Fibroblast of skin of left biceps (primary cell): ENCODE measurements around the gene MAPK1.
"Not testable (repeated sequence)": the region's sequence is repeated elsewhere in the genome, so short reads cannot be mapped to it uniquely, and the experiment has no call there.

Source experiments
- DNase-seq, 2 experiments: peaks; one replicate each; pipeline ENCODE4 v3.0.0-alpha.2; 2013; ENCODE audit warnings: low read depth in 2 of 2

MAPK1 gene

DNA sequence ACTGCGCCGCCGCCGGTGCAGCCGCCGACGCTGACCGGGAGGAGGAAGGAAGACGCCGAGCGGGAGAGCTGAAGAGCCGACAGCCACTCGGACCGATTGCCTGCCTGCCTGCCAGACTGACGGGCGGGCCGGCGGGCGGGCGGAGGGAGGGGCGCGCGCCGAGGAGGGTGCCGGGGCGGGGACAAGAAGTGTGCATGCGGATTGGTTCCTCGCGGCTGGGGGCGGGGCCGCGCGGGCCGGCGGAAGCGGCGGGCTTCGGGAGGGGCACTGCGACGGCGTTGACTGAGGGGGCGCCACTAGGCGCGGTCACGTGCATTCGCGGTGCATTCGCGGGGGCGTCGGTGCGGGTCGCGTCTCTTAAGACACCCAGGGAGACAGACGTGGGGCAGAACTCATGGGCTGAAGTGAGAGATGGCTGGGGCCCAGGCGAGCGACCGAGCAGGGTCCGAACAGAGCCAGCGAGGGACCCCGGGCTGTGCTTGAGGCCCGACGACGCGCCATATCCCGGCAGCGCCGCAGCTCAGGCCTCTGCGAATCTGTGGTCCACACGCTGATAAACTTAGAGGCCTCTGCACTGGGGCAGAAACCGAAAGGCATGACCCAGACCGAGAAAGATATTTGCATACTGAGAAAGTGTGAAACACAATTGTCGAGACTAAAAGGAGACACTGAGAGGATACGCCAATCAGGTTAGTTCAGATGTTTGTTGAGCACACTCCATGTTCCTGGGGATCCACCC, at the start of gene MAPK1:
TSS of gene MAPK1 (minus strand) at position 118 of the 739 bp plus-strand sequence. CDS start 205 bp downstream, outside the sequence.
- peak; percentile 69 to 76 for DNase-seq

DNA sequence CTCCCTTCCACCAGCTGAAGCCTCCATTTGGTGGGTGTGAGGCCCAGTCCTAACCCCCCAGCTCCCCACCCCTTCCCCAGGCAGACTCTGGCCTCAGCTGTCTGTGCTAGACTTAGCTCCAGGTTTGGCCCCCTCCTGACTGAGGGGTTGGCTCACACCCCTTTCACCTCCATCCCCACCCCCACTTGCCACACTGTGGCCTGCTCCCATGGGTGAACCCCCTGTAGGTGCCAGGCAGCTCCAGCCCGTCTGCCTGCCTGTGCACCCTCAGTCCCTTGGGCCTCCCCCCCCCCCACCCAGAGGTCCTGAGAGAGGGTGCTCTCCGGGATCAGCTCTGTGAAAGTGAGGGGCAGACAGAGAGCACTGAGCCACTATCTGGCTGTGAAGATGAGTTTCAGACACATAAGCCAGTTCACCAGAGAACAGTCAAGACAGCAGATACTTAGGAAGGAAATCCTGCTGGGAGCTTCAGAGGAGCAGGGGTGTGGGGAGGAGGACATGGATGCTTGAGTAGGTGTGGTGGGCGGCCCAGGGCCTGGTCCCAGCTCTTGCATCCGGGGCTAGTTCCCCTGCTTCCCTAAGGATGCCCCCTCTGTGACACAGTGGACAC, 49.0 kb upstream of the MAPK1 start:
- DNase-seq: no peak

DNA sequence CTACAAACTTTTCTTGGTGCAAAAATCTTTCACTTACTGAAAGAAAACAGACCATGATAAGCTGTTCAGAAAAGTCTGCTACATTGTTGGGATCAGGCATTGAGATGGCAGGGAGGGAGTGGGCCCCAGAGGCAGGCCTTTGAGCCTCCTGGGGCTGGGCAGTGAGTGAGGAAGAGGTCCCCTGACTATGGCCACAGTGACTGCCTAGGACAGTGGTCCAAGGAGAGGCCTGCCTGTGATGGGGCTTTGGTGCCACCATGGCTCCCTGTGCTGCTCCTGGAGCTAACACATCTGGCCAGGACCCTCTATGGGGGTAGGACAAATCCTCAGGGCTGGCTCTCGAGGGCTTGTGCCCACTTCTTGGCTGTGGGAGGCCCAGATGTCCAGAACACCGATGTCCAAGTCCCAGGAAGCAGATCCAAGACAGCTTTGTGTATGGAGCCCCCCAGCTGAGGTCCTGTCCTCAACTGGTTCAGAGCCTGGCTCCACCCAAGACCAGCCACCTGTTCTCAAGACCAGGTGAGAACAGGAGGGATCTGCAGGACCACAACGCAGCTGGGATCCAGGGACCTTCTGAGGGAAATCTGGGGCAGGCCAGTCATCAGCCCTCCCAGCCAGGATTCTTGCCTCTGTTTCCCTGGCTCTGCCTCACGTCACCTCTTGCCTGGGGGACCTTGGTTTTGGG, 48.3 kb upstream of the MAPK1 start:
- DNase-seq: no peak

DNA sequence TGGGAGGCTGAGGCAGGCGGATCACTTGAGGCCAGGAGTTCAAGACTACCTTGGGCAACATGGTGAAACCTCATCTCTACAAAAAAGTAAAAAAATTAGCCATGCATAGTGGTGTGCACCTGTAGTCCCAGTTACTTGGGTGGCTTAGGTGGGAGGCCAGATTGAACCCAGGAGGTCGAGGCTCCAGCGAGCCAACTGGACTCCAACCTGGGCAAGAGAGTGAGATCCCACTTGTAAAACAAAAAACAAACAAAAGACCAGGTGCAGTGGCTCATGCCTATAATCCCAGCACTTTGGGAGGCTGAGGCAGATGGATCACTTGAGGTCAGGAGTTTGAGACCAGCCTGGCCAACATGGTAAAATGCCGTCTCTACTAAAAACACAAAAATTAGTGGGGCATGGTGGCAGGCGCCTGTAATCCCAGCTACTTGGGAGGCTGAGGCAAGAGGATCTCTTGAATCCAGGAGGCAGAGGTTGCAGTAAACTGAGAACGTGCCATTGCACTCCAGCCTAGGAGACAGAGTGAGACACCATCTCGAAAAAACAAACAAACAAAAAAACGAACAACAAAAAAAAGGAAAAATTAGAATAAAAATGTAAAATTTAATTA, 46.7 kb upstream of the MAPK1 start:
- DNase-seq: not testable (repeated sequence)

- not testable (repeated sequence) for DNase-seq
Observed at GRCh38 chr22:21910367-21910766, 42.9 kb upstream of the MAPK1 start.

GRCh38 chr22:21909871-21910270, 42.4 kb upstream of the MAPK1 start:
- no peak for DNase-seq

DNA sequence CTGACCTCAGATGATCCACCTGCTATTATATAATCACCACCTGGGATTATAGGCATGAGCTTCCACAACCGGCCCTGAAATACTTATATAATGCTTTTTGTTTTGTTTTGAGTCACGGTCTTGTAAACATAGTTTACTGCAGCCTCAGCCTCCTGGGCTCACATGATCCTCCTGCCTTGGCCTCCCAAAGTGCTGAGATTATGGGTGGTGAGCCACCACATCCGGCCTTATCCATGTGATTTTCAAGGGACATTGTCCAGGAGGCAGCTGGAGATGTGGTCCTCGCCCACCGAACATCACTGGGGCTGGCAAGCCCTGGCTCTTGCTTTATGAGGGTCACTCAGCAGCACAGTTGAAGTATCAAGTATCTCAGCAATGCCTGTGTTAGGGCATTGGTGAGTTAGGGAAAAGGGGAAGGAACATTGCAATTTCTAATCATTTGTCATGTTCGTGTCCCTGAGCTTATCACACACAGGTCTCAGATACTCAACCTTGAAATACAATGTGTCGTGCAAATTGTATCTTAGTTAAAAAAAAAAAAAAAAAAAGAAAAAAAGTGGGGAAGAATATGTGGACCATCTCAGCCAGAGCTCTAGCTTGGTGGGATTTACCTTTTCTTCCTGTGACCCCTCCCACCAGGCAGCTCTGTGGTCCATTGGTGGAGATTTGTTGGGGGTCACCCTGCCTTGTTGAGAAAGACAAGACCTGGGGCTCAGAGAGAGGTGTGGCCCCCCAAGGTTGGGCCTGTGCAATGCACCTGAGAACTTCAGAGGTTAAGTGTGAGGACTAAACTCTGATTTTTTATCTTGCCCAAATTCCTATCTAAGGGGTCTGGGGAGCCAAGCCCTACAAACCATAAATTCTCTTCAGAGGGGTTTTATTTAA, 40.4 kb upstream of the MAPK1 start:
- no peak for DNase-seq

- not testable (repeated sequence) for DNase-seq
Observed at GRCh38 chr22:21905234-21905633, 37.8 kb upstream of the MAPK1 start.

DNA sequence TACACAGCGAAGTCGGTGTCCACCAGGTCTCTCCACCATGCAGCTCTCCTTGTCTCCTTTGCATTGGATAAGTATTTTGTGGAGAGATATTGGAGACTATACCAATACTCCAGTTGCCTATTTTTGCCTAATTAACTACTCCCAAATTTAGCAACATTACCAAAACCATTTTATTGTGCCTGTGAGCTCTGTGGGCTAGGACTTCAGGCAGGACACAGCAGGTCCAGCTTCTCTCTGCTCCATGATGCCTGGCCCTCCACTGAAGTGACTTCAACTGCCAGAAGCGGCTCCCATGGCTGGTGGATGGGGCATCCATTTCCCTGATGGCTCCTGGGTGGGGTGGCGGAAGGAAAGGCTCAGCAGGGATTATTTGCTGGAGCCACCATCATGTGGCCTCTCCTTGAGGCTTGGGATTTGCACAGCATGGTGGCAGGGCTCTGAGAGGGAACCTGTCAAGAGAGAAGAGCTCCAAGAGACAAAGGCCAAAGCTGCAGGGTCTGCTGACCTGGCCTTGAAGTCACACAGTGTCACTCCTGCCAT, 36.9 kb upstream of the MAPK1 start:
- no peak for DNase-seq

- DNase-seq: no peak
Observed at GRCh38 chr22:21903283-21903682, 35.8 kb upstream of the MAPK1 start.

DNA sequence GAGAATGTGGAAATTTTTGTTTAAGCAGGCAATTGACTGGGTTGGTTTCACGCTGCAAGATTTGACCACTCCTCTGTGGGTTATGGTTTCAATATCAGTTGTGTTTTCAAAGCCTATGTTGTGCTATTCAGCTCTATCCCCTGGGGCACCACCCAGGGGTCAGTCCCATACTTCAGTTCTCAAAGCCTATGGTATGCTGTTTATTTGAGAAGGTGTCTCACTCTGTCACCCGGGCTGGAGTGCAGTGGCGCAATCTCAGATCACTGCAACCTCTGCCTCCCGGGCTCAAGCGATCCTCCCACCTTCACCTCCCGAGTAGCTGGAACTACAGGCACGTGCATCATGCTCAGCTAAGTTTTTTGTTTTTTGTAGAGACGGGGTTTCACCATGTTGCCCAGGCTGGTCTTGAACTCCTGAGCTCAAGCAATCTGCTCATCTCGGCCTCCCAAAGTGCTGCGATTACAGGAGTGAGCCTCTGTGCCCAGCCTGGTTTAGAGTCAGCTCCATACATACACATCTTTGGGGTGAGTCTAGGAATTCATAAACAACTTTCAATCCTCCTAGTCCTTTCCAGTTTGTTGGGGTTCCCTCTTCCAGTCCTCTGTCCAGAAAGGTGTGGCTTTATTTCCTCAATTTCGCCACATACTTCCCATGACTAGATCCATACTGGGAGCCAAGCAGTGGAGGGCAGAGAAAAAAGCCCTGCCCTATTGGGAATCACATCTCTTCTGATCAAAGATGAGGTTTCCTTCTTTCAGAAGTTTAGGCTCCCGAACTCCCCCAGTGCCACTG, 35.0 kb upstream of the MAPK1 start:
- no peak for DNase-seq

GRCh38 chr22:21898354-21898896, 31.0 kb upstream of the MAPK1 start:
- no peak for DNase-seq

DNA sequence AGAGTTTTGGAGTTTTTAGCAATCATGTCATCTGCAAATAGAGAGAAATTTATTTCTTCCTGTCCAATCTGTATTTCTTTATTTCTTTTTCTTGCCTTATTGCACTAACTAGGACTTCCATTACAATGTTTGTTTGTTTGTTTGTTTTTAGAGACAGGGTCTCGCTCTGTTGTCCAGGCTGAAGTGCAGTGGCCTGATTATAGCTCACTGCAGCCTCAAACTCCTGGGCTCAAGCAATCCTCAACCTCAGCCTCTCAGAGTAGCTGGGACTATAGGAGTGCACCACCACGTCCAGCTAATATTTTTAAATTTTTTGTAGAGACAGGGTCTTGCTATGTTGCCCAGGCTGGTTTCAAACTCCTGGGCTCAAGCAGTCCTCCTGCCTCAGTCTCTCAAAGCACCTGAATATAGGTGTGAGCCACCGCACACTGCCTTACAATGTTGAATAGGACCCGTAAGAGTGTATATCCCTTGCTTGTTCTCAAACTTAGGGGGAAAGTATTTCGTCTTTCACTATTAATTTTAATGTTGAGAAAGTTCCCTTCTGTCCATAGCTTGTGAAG, 29.6 kb upstream of the MAPK1 start:
- no peak for DNase-seq

- not testable (repeated sequence) for DNase-seq
Observed at GRCh38 chr22:21896275-21896674, 28.8 kb upstream of the MAPK1 start.

DNA sequence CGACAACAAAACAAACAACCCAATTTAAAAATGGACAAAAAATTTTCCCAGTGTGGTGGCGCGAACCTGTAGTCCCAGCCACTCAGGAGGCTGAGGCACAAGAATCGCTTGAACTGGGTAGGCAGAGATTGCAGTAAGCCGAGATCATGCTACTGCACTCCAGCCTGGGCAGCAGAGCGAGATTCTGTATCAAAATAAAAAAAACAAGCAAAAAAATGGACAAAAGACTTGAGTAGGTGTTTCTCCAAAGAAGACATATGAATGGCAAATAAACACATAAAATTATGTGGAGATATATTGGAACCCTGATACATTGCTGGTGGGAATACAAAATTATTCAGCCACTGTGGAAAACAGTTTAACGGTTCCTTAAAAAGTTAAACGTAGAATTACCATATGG, 27.4 kb upstream of the MAPK1 start:
- no peak for DNase-seq

GRCh38 chr22:21889251-21889990, 22.0 kb upstream of the MAPK1 start:
- no peak for DNase-seq

DNA sequence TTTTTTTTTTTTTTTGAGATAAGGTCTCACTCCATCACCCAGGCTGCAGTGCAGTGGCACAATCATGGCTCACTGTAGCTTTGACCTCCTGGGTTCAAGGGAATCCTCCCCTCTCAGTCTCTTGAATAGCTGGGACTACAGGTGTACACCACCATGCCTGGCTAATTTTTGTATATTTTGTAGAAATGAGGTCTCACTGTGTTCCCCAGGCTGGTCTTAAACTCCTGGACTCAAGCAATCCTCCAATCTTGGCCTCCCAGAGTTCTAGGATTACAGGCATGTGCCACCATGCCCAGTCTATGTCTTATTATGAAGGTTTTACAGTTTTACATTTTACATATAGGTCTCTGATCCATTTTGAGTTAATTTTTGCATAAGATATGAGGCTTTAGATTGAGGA, 20.4 kb upstream of the MAPK1 start:
- DNase-seq: no peak

DNA sequence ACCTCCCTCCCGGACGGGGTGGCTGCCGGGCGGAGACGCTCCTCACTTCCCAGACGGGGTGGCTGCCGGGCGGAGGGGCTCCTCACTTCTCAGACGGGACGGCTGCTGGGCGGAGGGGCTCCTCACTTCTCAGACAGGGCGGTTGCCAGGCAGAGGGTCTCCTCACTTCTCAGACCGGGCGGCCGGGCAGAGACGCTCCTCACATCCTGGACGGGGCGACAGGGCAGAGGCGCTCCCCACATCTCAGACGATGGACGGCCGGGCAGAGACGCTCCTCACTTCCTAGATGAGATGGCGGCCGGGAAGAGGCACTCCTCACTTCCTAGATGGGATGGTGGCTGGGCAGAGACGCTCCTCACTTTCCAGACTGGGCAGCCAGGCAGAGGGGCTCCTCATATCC, 16.5 kb upstream of the MAPK1 start:
- not testable (repeated sequence) for DNase-seq

DNA sequence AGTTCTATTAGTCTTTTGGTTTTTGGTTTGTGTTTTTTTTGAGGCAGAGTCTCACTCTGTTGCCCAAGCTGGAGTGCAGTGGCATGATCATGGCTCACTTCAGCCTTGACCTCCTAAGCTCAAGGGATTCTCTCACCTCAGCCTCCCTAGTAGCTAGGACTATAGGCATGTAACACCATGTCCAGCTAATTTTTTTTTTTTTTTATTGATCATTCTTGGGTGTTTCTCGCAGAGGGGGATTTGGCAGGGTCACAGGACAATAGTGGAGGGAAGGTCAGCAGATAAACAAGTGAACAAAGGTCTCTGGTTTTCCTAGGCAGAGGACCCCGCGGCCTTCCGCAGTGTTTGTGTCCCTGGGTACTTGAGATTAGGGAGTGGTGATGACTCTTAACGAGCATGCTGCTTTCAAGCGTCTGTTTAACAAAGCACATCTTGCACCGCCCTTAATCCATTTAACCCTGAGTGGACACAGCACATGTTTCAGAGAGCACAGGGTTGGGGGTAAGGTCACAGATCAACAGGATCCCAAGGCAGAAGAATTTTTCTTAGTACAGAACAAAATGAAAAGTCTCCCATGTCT, 15.4 kb upstream of the MAPK1 start:
- DNase-seq: not testable (repeated sequence)
